Smooth muscle cell (in vitro differentiated cells): ENCODE results near the gene NQO2. TPM values are rescaled to one million over a fixed set of nuclear protein-coding genes. Genes with fewer than 3 reads are reported as not detected.

Source experiments
- DNase-seq: peaks from one replicate; lab custom pipeline; 2025; ENCODE audit not compliant: unreplicated experiment; lab: John Stamatoyannopoulos, UW
- H2AFZ ChIP-seq: fragments of 200-600 bp; sonication (generic); 2 replicates; pipeline ENCODE4 v1.6.0; 2016; ENCODE audit warnings: antibody characterized with exemption, low read depth, mild to moderate bottlenecking
- H3F3A ChIP-seq: fragments of 200-600 bp; sonication (generic); 2 replicates; pipeline ENCODE4 v1.6.0; 2017; ENCODE audit warnings: antibody characterized with exemption, low read depth
- H3K27ac ChIP-seq: fragments of 200-600 bp; sonication (generic); 2 replicates; pipeline ENCODE4 v1.5.1; 2016; ENCODE audit warnings: low read depth, mild to moderate bottlenecking
- H3K27me3 ChIP-seq: fragments of 200-600 bp; sonication (generic); 2 replicates; pipeline ENCODE4 v1.6.1; 2016; ENCODE audit warnings: low read depth, mild to moderate bottlenecking
- H3K36me3 ChIP-seq: fragments of 200-600 bp; sonication (generic); 2 replicates; pipeline ENCODE4 v1.5.1; 2016; ENCODE audit warnings: low read depth
- H3K4me1 ChIP-seq: fragments of 200-600 bp; sonication (generic); 2 replicates; pipeline ENCODE4 v1.5.1; 2016; ENCODE audit warnings: low read depth
- H3K4me2 ChIP-seq: fragments of 200-600 bp; sonication (generic); 2 replicates; pipeline ENCODE4 v1.6.0; 2016; ENCODE audit warnings: mild to moderate bottlenecking
- H3K4me3 ChIP-seq: fragments of 200-600 bp; sonication (generic); 2 replicates; pipeline ENCODE4 v1.5.1; 2016; ENCODE audit warnings: mild to moderate bottlenecking
- H3K79me2 ChIP-seq: fragments of 200-600 bp; sonication (generic); 2 replicates; pipeline ENCODE4 v1.6.0; 2016; ENCODE audit warnings: low read depth, mild to moderate bottlenecking
- H3K9ac ChIP-seq: fragments of 200-600 bp; sonication (generic); 2 replicates; pipeline ENCODE4 v1.6.0; 2016; ENCODE audit warnings: low read depth
- H3K9me3 ChIP-seq: fragments of 200-600 bp; sonication (generic); replicated peaks from 2 replicates; pipeline ENCODE4 v1.5.1; 2016; ENCODE audit warnings: low read depth
- H4K20me1 ChIP-seq: fragments of 200-600 bp; sonication (generic); 2 replicates; pipeline ENCODE4 v1.6.0; 2016; ENCODE audit warnings: low read depth
- CTCF ChIP-seq: fragments of 200-600 bp; sonication (generic); IDR thresholded peaks from 2 replicates; pipeline ENCODE4 v1.5.1; 2017; ENCODE audit warnings: borderline replicate concordance, mild to moderate bottlenecking, antibody characterized with exemption; ENCODE audit not compliant: insufficient read depth, poor library complexity, severe bottlenecking
- WGBS: methylation state at CpG from one replicate; pipeline ENCODE4 v1.1.7; 2016; ENCODE audit warnings: low lambda C conversion rate; 5-methylcytosine and 5-hydroxymethylcytosine counted together
- polyA plus RNA-seq: library from polyadenylated mRNA; unstranded; fragments of >200 nt; fragmentation: Nextera tagmentation; extraction: Ambion mirVana; gene quantifications from 2 replicates; pipeline ENCODE4 v1.2.1, GENCODE V29; 2016
- total RNA-seq: library from RNA; depleted of rRNA; stranded (reverse); fragments of >200 nt; gene quantifications from 2 replicates; pipeline ENCODE4 v1.2.3, GENCODE V29; 2014

NQO2 gene
- total and polyA plus RNA-seq, 2 experiments from 2014 or later, result 12.9 to 49.0 TPM

DNA sequence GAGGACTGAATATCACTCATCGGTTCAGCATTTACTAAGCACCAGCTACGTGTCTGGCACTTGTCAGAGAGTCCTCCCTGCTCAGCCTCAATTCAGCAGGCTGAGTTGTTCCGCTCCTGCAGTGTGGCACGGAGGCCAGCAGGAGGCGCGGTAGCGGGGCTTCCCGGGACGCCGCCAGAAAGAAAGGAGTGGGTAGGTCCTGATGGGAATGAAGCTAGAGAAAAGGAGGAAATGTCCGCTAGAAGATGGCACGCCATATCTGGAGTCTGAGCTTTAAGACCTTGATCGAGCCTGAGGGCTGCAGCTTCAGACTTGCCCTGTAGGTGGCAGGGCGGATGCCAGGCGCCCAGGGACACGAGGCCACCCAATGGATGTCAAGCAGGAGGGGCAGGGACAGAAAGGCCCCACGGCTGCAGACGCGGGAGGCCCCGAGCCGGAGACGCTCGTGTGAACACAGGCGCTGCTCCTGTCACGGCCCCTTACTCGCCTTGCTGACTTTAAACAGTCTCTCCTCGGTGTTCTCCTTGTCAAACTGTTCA lies 47.1 kb upstream of the NQO2 start:
- Histone ChIP-seq H3K4me3 (no peak overlapping the region), H3K4me2 (peak overlapping the region; percentile 2), H3K27me3 (no peaks in the 10 kb centered on the region), H3F3A (peaks cover 4% of the 10 kb centered on the region), H4K20me1 (no peaks in the 10 kb centered on the region), H3K79me2 (no peaks in the 10 kb centered on the region), H3K9ac (no peak overlapping the region), H2AFZ (peak overlapping the region; percentile 2), H3K36me3 (peaks cover 4% of the 10 kb centered on the region), H3K4me1 (no peaks in the 10 kb centered on the region), H3K27ac (peak overlapping the region; percentile 22), H3K9me3 (no peaks in the 10 kb centered on the region)
- 13% methylated on average over 26 of the region's 27 CpGs for WGBS
- TF ChIP-seq CTCF, result peak; percentile 99
- DNase-seq, result peak; percentile 79

- no peak overlapping the region for H3K4me3 ChIP-seq
- TF ChIP-seq CTCF, result no peak
- peak overlapping the region; percentile 2 for H2AFZ ChIP-seq
- H3K36me3 ChIP-seq, result peaks cover 4% of the 10 kb centered on the region
- DNase-seq, result no peak
- 90% methylated on average over 12 of the region's 12 CpGs for WGBS
- H4K20me1 ChIP-seq, result no peaks in the 10 kb centered on the region
- peak overlapping the region; percentile 22 for H3K27ac ChIP-seq
- H3K4me1 ChIP-seq, result no peaks in the 10 kb centered on the region
- no peaks in the 10 kb centered on the region for H3K27me3 ChIP-seq
- no peaks in the 10 kb centered on the region for H3K79me2 ChIP-seq
- H3K9me3 ChIP-seq, result no peaks in the 10 kb centered on the region
- peaks cover 4% of the 10 kb centered on the region for H3F3A ChIP-seq
- H3K9ac ChIP-seq, result no peak overlapping the region
- peak overlapping the region; percentile 2 for H3K4me2 ChIP-seq
These were observed 46.6 kb upstream of the NQO2 start for GRCh38 chr6:2953098-2953497.

DNA sequence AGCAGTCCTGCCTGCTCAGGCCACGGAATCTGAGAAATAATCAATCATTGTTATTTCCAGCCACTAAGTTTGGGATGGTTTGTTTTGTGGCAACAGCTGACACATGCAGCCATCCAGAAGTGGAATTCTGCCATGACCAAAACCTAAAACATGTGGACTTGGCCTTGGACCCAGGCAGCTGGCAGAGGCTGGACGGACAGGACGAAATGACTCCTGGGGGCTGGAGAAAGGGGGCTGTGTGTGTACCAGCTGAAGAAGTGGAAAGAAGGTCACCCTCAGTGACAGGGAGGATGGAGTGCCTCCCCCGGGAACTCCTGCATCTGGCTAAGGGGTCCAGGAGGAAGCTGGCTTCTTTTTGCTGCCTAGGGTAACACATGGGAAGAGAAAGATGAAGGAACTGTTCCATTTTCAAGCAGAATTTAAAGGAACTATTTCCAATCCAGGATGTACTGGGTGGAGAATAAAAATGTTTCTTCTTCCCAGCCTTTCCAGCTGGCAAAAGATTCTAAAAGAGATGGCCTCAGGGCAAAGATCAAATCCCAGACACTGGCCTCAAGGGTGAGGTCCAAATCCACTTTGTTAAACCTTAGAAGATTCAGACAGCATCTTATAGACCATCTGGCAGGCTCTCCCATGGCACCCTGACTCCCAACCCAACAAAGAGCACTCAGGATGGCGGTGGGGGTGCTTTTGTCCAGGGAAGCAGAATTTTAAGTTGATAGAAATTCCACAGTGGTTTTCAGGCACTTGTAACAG lies 42.6 kb upstream of the NQO2 start:
- Histone ChIP-seq H3K9ac (no peak overlapping the region), H3K27me3 (no peaks in the 10 kb centered on the region), H3K4me1 (peaks cover 15% of the 10 kb centered on the region), H3K4me2 (no peak overlapping the region), H3K79me2 (peaks cover 18% of the 10 kb centered on the region), H3K36me3 (no peaks in the 10 kb centered on the region), H4K20me1 (peaks cover 11% of the 10 kb centered on the region), H2AFZ (no peak overlapping the region), H3K9me3 (no peaks in the 10 kb centered on the region), H3F3A (peaks cover 9% of the 10 kb centered on the region), H3K27ac (no peak overlapping the region), H3K4me3 (no peak overlapping the region)
- no peak for DNase-seq
- WGBS, result 97% methylated on average over 5 of the region's 5 CpGs
- TF ChIP-seq CTCF, result no peak
